GM12878 (cell line): ENCODE results near the gene SHANK3. TPM values are rescaled to one million over a fixed set of nuclear protein-coding genes. Genes with fewer than 3 reads are reported as not detected.

Source experiments
- ATAC-seq: fragments of 200-7000 bp; cut with Tn5 transposase; 3 replicates; pipeline ENCODE4 v1.9.1; 2020; ENCODE audit warnings: mild to moderate bottlenecking, moderate library complexity
- BruUV-seq: library from RNA; stranded (reverse); fragments of 400-500 nt; replicated peaks from 2 replicates; lab custom pipeline; 2021; lab: Mats Ljungman, UMichigan
- CTCF ChIA-PET: fragments of 300-600 bp; sonication (Branson Sonifier 250); formaldehyde crosslinking; extraction: SDS; loops from one replicate; lab custom pipeline; 2021; ENCODE audit warnings: inconsistent platforms; lab: Yijun Ruan, JAX
- POLR2A ChIA-PET: fragments of 350-600 bp; formaldehyde crosslinking; extraction: SDS; loops from one replicate; lab custom pipeline; 2021; ENCODE audit warnings: inconsistent platforms; lab: Charles Lee
- RAD21 ChIA-PET: fragments of 300-600 bp; sonication (Branson Sonifier 250); formaldehyde crosslinking; loops from one replicate; lab custom pipeline; 2023; ENCODE audit warnings: antibody characterized with exemption; ENCODE audit not compliant: unreplicated experiment; lab: Charles Lee
- SMC1A ChIA-PET: fragments of 300-600 bp; sonication (Branson Sonifier 250); formaldehyde crosslinking; loops from one replicate; lab custom pipeline; 2023; ENCODE audit not compliant: unreplicated experiment, uncharacterized antibody; lab: Charles Lee
- DNase-seq: peaks from one replicate; pipeline ENCODE4 v3.0.0-alpha.2; 2011; ENCODE audit warnings: low read depth, low spot score
- FAIRE-seq: peaks from 3 replicates; lab custom pipeline; 2011; peaks lifted over from hg19 to GRCh38; lab: Jason Lieb, UNC
- H2AFZ ChIP-seq: 2 replicates; pipeline ENCODE4 v1.6.0; 2011; ENCODE audit warnings: low read depth, low read length, control low read depth; ENCODE audit not compliant: control insufficient read depth
- H3K27ac ChIP-seq: 2 replicates; pipeline ENCODE4 v1.5.1; 2011; ENCODE audit warnings: control low read depth; ENCODE audit not compliant: control insufficient read depth, insufficient read depth
- H3K27me3 ChIP-seq, 2 experiments: replicated peaks in 1 of 2; 2 replicates each; pipeline versions ENCODE4 v1.6.0 to v1.6.1; 2011; ENCODE audit warnings: low read length in 1 of 2; ENCODE audit not compliant: control insufficient read depth in 2 of 2, insufficient read depth in 2 of 2
- H3K36me3 ChIP-seq, 2 experiments: 2 replicates each; pipeline ENCODE4 v1.5.1; 2011; ENCODE audit warnings: low read length in 1 of 2; ENCODE audit not compliant: control insufficient read depth in 2 of 2, insufficient read depth in 2 of 2
- H3K4me1 ChIP-seq: 2 replicates; pipeline ENCODE4 v1.6.1; 2011; ENCODE audit warnings: mild to moderate bottlenecking, low read length, moderate library complexity, mixed read lengths; ENCODE audit not compliant: control insufficient read depth, insufficient read depth
- H3K4me2 ChIP-seq: 2 replicates; pipeline ENCODE4 v1.6.0; 2011; ENCODE audit warnings: control low read depth; ENCODE audit not compliant: control insufficient read depth, insufficient read depth
- H3K4me3 ChIP-seq: fragments of 200-600 bp; sonication (generic); 2 replicates; pipeline ENCODE4 v1.5.1; 2016
- H3K79me2 ChIP-seq: 2 replicates; pipeline ENCODE4 v1.6.0; 2011; ENCODE audit warnings: low read length; ENCODE audit not compliant: control insufficient read depth, insufficient read depth
- H3K9ac ChIP-seq: 2 replicates; pipeline ENCODE4 v1.8.0; 2011; ENCODE audit warnings: low read length, control low read depth, mixed read lengths; ENCODE audit not compliant: control insufficient read depth, insufficient read depth
- H3K9me3 ChIP-seq: replicated peaks from 3 replicates; pipeline ENCODE4 v1.5.1; 2011; ENCODE audit warnings: mild to moderate bottlenecking, low read length; ENCODE audit not compliant: control insufficient read depth, insufficient read depth
- H4K20me1 ChIP-seq: 2 replicates; pipeline ENCODE4 v1.6.0; 2011; ENCODE audit not compliant: control insufficient read depth, insufficient read depth
- E2F4 ChIP-seq: IDR thresholded peaks from 2 replicates; pipeline ENCODE4 v1.6.1; 2012; ENCODE audit warnings: low read depth, low read length, improper control_type of control experiment
- PAX8 ChIP-seq: fragments of 450-650 bp; IDR thresholded peaks from 2 replicates; pipeline ENCODE4 v1.6.1; 2017; ENCODE audit warnings: mild to moderate bottlenecking, moderate library complexity
- POLR2AphosphoS2 ChIP-seq: IDR thresholded peaks from 2 replicates; pipeline ENCODE4 v1.6.1; 2011; ENCODE audit warnings: low read depth, mild to moderate bottlenecking, low read length, improper control_type of control experiment, moderate library complexity
- SIN3A ChIP-seq: IDR thresholded peaks from 2 replicates; pipeline ENCODE4 v1.6.1; 2012; ENCODE audit warnings: low read depth, low read length, improper control_type of control experiment
- SIX5 ChIP-seq: IDR thresholded peaks from 2 replicates; pipeline ENCODE4 v1.6.1; 2011; ENCODE audit warnings: mild to moderate bottlenecking, low read depth, low read length, moderate library complexity; ENCODE audit not compliant: severe bottlenecking
- STAT1 ChIP-seq: fragments of 450-650 bp; conservative IDR thresholded peaks from 2 replicates; pipeline ENCODE4 v1.6.1; 2014; ENCODE audit warnings: antibody characterized with exemption, mild to moderate bottlenecking
- ZBTB11 ChIP-seq: fragments of 450-650 bp; formaldehyde crosslinking; IDR thresholded peaks from 2 replicates; pipeline ENCODE4 v1.5.0; 2022; ENCODE audit warnings: mild to moderate bottlenecking, missing genetic modification characterization
- ZNF592 ChIP-seq: fragments of 450-650 bp; IDR thresholded peaks from 2 replicates; pipeline ENCODE4 v1.6.1; 2017; ENCODE audit warnings: mild to moderate bottlenecking, moderate library complexity
- ZNF687 ChIP-seq: fragments of 450-650 bp; IDR thresholded peaks from 2 replicates; pipeline ENCODE4 v1.6.1; 2017; ENCODE audit warnings: mild to moderate bottlenecking, moderate library complexity
- WGBS: methylation state at CpG from one replicate; pipeline ENCODE4 v1.1.6; 2016; ENCODE audit warnings: low lambda C conversion rate; ENCODE audit not compliant: insufficient replicate concordance, insufficient coverage; ENCODE audit errors: missing lambda C conversion rate; 5-methylcytosine and 5-hydroxymethylcytosine counted together
- in situ Hi-C: fragments of 300-500 bp; cut with MboI; formaldehyde crosslinking; loops from 9 replicates; pipeline ENCODE4 v1.14.3; 2018; ENCODE audit warnings: mixed read lengths
- intact Hi-C: fragments of 100-400 bp; cut with micrococcal nuclease; formaldehyde crosslinking; loops from one replicate; pipeline ENCODE4 v1.14.2; 2022; ENCODE audit not compliant: unreplicated experiment
- polyA plus RNA-seq, 11 experiments: library from polyadenylated mRNA; depleted of rRNA in 4 of 11; unstranded in 6 of 11; stranded (reverse) in 5 of 11; fragments of >200 nt; fragmentation: Nextera tagmentation in 4 of 11; fragmentation: Illumina TruSeq in 1 of 11; extraction: Ambion mirVana in 4 of 11; extraction: Trizol in 1 of 11; gene quantifications; 1 replicate in 1 of 11; 2 replicates in 10 of 11; pipeline versions ENCODE4 v1.2.1 to v1.2.3, GENCODE V29; 2011 to 2016; ENCODE audit warnings: inconsistent platforms in 2 of 11, missing spikeins in 2 of 11, low read depth in 1 of 11
- total RNA-seq, 4 experiments: library from RNA; depleted of rRNA in 3 of 4; stranded (reverse); fragments of >200 nt in 3 of 4; fragmentation: Illumina TruSeq in 1 of 4; extraction: Trizol in 1 of 4; gene quantifications; 2 replicates each; pipeline versions ENCODE4 v1.2.1 to v1.2.3, GENCODE V29; 2013 to 2021

SHANK3 gene
- total and polyA plus RNA-seq, 10 of the 15 experiments (the other 5 are each of a cell fraction or from before 2014, with no cell fraction given): under 0.01 to 0.10 (median 0.05) TPM; not detected in 6

GRCh38 chr22:50712341-50713007 is 39.9 kb downstream of the SHANK3 start (continued):
- no peak for TF ChIP-seq E2F4
- TF ChIP-seq ZNF592: no peak
- TF ChIP-seq, all 136 proteins: peak for 0

GRCh38 chr22:50713008-50713385 is 40.4 kb downstream of the SHANK3 start:
- SMC1A ChIA-PET: no interaction called here
- CTCF ChIA-PET: no interaction called here
- WGBS: 34% methylated on average over 13 of the region's 13 CpGs
- ATAC-seq: no peak
- Histone ChIP-seq H3K4me2 (no peak overlapping the region), H2AFZ (no peak overlapping the region), H4K20me1 (no peaks in the 10 kb centered on the region), H3K27ac (no peak overlapping the region), H3K27me3 (peaks cover 0 to 7% of the 10 kb centered on the region in 2 experiments; a peak in 2 of 4 replicates), H3K9me3 (no peaks in the 10 kb centered on the region), H3K9ac (no peak overlapping the region), H3K36me3 (no peaks in the 10 kb centered on the region), H3K4me1 (no peaks in the 10 kb centered on the region), H3K4me3 (no peak overlapping the region), H3K79me2 (no peaks in the 10 kb centered on the region)
- no peak for FAIRE-seq
- BruUV-seq: no TSS peak
- RAD21 ChIA-PET: no interaction called here
- POLR2A ChIA-PET: no interaction called here
- in situ Hi-C loops: no loop called here
- intact Hi-C loops: no loop called here
- DNase-seq: no peak
- TF ChIP-seq PAX8 (no peak), SIN3A (no peak), POLR2AphosphoS2 (no peak), ZBTB11 (CRISPR knock-in tag) (no peak), ZNF687 (no peak), STAT1 (no peak), SIX5 (no peak)
